ENCODE data around the gene MAST1.

DNA sequence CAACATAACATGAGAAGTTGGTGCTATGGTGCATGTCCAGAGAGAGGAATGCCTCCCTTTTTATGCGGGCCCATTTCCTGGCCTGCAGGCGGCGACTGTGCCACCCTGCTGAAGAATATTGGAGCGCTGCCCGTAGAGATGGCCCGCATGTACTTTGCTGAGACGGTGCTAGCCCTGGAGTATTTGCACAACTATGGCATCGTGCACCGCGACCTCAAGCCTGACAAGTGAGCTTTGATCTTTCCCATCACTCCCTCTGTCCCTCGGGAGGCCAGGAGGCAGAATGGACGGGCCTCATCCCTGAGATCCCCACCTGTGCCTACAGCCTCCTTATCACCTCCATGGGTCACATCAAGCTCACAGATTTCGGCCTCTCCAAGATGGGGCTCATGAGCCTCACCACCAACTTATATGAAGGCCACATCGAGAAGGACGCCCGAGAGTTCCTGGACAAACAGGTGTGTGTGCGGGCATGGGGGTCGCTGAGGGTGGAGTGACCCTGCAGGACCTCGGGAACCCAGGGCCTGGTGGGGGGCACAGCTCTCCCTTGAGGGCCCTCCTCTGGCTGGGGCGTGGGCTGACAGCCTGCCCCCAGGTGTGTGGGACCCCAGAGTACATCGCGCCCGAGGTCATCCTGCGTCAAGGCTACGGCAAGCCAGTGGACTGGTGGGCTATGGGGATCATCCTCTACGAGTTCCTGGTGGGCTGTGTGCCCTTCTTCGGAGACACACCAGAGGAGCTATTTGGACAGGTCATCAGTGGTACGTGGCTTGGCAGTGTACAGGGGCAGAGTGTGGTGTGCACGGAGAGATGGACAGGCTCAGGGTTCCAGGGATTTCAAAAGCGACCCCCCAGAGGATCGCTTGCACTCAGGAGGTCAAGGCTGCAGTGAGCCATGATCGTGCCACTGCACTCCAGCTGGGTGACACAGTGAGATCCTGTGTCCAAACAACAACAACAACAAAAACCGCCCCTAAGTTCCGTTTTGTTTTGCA is 26.7 kb downstream of the MAST1 start:
- TF ChIP-seq, protein P1, sequence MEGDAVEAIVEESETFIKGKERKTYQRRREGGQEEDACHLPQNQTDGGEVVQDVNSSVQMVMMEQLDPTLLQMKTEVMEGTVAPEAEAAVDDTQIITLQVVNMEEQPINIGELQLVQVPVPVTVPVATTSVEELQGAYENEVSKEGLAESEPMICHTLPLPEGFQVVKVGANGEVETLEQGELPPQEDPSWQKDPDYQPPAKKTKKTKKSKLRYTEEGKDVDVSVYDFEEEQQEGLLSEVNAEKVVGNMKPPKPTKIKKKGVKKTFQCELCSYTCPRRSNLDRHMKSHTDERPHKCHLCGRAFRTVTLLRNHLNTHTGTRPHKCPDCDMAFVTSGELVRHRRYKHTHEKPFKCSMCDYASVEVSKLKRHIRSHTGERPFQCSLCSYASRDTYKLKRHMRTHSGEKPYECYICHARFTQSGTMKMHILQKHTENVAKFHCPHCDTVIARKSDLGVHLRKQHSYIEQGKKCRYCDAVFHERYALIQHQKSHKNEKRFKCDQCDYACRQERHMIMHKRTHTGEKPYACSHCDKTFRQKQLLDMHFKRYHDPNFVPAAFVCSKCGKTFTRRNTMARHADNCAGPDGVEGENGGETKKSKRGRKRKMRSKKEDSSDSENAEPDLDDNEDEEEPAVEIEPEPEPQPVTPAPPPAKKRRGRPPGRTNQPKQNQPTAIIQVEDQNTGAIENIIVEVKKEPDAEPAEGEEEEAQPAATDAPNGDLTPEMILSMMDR (IDR thresholded peaks at IDR 0.05): no peak
- no peak for TF ChIP-seq POLR2A (IDR thresholded peaks at IDR 0.05)
